Ovary (tissue), 9 donors: ENCODE measurements around the gene TAOK2. TPM values are rescaled to one million over a fixed set of nuclear protein-coding genes. Genes with fewer than 3 reads are reported as not detected.

Experiments used
- DNase-seq, 5 donors: peaks; one replicate each; pipeline ENCODE4 v3.0.0-alpha.2; 2019 to 2020
- H3K27ac ChIP-seq, 2 donors: fragments of 200-600 bp; one replicate each; pipeline versions ENCODE4 v1.5.1 to v1.8.0; 2019 to 2022
- H3K27me3 ChIP-seq: fragments of 200-600 bp; one replicate; pipeline ENCODE4 v1.8.0; 2022
- H3K36me3 ChIP-seq: fragments of 200-600 bp; sonication (generic); one replicate; pipeline ENCODE4 v1.5.1; 2019
- H3K4me1 ChIP-seq: one replicate; pipeline ENCODE4 v1.8.1; 2013; ENCODE audit warnings: mild to moderate bottlenecking, moderate library complexity; ENCODE audit not compliant: insufficient read depth
- H3K4me3 ChIP-seq: fragments of 200-600 bp; sonication (generic); one replicate; pipeline ENCODE4 v1.5.1; 2017
- H3K9me3 ChIP-seq, 2 donors: fragments of 200-600 bp in 1 of 2; sonication (generic) in 1 of 2; one replicate each; pipeline versions ENCODE4 v1.5.1 to v1.8.1; 2013 to 2019; ENCODE audit warnings: mild to moderate bottlenecking in 1 of 2, moderate library complexity in 1 of 2
- EP300 ChIP-seq: sonication (generic); formaldehyde crosslinking; IDR thresholded peaks from one replicate; pipeline ENCODE4 v1.6.1; 2017; ENCODE audit warnings: antibody characterized with exemption
- POLR2A ChIP-seq: fragments of 450-650 bp; IDR thresholded peaks from one replicate; pipeline ENCODE4 v1.6.1; 2017; ENCODE audit warnings: antibody characterized with exemption, mild to moderate bottlenecking, moderate library complexity
- WGBS, 3 donors: extraction: QIAGEN DNeasy Blood & Tissue Kit in 1 of 3; methylation state at CpG; one replicate each; pipeline versions ENCODE4 v1.1.5 to v1.1.7; 2013 to 2017; 5-methylcytosine and 5-hydroxymethylcytosine counted together
- intact Hi-C, 4 donors: fragments of 100-400 bp; cut with DNase I; formaldehyde crosslinking; loops; one replicate each; pipeline versions ENCODE4 v1.11.0 to v1.15.1; 2022 to 2023
- polyA plus RNA-seq, 2 donors: library from polyadenylated mRNA; stranded (reverse); fragments of 200-250 nt in 1 of 2; fragments of 350-450 nt in 1 of 2; fragmentation: Illumina TruSeq in 1 of 2; extraction: RNeasy Lipid Tissue Mini Kit (QIAGEN cat#74804) in 1 of 2; gene quantifications; one replicate each; pipeline ENCODE4 v1.2.3, GENCODE V29; 2013 to 2014
- total RNA-seq, 7 donors: library from RNA; depleted of rRNA in 2 of 7; stranded (reverse); fragments of >200 nt in 2 of 7; fragmentation: NEBNext Ultra II Directional in 3 of 7; extraction: Animal tissue kit (Norgen Biotek cat#: 25700) in 3 of 7; gene quantifications; one replicate each; pipeline versions ENCODE4 v1.1.0 to v1.2.4, GENCODE V29; 2016 to 2023
- TF ChIP-seq, protein P1 (sequence below), 3 donors: fragments of 450-650 bp in 2 of 3; fragments of 200-600 bp in 1 of 3; IDR thresholded peaks; one replicate each; pipeline versions ENCODE4 v1.5.1 to v1.8.0; 2016 to 2022; ENCODE audit warnings: antibody characterized with exemption in 3 of 3, mild to moderate bottlenecking in 1 of 3
- donor health status: DM: no; HTN: no; CAD: no; lungs with moderate emphysema.
- donor health status: DM: no; HTN: no; CAD: no.
- donor health status: Bipolar disorder and iron deficiency.
- donor health status: DM: yes; HTN: yes; CAD: no.
- donor health status: DM: no; HTN: no; CAD: no.
- donor health status: DM: yes; HTN: yes; CAD: no.

Gene TAOK2
- total and polyA plus RNA-seq, 9 donors: 19.4 to 54.0 (median 39.1) TPM

DNA sequence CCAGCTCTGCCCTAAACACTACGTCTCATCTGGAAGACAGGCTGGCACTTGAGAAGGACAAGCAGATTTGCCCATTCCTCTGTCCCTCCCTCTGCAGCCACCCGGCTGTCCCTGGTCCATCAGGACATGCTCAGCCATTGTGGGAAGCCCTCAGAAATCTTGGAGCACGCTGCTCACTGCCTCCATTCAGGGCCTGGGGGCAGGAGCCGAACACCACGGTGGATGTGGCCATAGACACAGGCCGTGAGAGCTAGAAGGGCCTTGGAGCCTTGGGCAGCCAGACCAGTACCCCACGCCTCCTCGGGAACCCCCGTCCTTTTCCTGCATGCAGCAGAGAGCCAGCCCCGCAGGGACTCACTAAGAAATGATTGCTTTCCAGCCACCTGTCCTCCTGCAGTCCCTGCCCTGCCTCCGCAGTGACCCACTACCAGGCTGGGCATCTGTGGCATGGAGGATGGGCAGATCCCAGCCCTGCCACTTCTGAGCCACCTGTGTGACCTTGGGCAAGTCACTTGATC lies 33.8 kb downstream of the TAOK2 start:
- no peaks in the 10 kb centered on the region for H3K27me3 ChIP-seq
- H3K9me3 ChIP-seq: no peaks in the 10 kb centered on the region
- no peak for DNase-seq
- WGBS, 3 donors: 68 to 80% (median 75%) methylated on average over 11 of the region's 11 CpGs
- H3K4me3 ChIP-seq: no peak overlapping the region
- H3K36me3 ChIP-seq: no peaks in the 10 kb centered on the region
- no peak for TF ChIP-seq EP300
- no peak for TF ChIP-seq POLR2A
- TF ChIP-seq, protein P1, sequence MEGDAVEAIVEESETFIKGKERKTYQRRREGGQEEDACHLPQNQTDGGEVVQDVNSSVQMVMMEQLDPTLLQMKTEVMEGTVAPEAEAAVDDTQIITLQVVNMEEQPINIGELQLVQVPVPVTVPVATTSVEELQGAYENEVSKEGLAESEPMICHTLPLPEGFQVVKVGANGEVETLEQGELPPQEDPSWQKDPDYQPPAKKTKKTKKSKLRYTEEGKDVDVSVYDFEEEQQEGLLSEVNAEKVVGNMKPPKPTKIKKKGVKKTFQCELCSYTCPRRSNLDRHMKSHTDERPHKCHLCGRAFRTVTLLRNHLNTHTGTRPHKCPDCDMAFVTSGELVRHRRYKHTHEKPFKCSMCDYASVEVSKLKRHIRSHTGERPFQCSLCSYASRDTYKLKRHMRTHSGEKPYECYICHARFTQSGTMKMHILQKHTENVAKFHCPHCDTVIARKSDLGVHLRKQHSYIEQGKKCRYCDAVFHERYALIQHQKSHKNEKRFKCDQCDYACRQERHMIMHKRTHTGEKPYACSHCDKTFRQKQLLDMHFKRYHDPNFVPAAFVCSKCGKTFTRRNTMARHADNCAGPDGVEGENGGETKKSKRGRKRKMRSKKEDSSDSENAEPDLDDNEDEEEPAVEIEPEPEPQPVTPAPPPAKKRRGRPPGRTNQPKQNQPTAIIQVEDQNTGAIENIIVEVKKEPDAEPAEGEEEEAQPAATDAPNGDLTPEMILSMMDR (IDR thresholded peaks at IDR 0.05): no peak
- H3K27ac ChIP-seq: no peak overlapping the region
- intact Hi-C loops: loop anchor here in 3 of 4 donors (5.0 to 10.0 kb wide), 5 partner anchors 83 to 203 kb away; partner anchors contain the start of genes MAZ (in 2 of the 3), CDIPT (in 1 of the 3), KCTD13 (in 1 of the 3) and PRRT2 (in 1 of the 3)
- H3K4me1 ChIP-seq: peaks cover 2% of the 10 kb centered on the region

DNA sequence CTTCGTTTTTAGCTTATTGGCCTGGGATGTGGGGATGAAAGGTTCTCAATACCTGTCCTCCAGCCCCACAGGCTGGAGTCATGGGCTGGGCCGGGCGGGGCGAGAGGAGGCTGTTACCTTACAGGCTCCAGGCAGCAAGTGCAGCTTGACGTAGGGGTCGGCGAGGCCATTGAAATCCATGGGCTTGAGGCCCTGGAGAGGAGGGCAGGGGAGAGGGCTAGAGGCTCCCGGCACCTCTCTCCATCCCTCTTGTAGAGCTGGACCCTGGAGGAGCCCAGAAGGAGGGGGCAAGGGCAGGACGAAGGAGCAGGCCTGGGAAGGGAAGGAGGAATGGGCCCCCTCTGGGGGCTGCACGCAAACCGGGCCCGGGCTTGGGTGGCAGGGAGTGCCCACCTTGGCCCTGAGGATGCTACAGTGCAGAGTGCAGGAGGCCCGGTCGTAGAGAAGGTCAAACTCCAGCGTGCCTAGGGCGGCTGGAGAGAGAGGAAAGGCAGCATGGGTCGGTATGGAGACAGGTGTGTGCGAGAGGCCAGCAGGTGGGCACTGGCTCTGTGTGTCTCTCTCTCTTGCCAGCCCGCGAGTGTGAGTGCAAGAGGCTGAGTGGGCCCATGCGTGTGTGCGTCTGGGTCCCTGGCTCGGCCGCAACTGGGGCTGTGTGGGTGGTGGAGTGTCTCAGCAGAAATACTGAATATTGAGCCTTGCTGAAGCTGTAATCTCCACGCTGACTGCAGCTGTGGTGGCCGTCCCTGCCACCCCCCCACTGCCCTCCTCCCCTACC lies 35.6 kb downstream of the TAOK2 start:
- 62 to 63% (median 63%) methylated on average over 26 of the region's 26 CpGs for WGBS, 3 donors
- H3K4me1 ChIP-seq: peaks cover 2% of the 10 kb centered on the region

DNA sequence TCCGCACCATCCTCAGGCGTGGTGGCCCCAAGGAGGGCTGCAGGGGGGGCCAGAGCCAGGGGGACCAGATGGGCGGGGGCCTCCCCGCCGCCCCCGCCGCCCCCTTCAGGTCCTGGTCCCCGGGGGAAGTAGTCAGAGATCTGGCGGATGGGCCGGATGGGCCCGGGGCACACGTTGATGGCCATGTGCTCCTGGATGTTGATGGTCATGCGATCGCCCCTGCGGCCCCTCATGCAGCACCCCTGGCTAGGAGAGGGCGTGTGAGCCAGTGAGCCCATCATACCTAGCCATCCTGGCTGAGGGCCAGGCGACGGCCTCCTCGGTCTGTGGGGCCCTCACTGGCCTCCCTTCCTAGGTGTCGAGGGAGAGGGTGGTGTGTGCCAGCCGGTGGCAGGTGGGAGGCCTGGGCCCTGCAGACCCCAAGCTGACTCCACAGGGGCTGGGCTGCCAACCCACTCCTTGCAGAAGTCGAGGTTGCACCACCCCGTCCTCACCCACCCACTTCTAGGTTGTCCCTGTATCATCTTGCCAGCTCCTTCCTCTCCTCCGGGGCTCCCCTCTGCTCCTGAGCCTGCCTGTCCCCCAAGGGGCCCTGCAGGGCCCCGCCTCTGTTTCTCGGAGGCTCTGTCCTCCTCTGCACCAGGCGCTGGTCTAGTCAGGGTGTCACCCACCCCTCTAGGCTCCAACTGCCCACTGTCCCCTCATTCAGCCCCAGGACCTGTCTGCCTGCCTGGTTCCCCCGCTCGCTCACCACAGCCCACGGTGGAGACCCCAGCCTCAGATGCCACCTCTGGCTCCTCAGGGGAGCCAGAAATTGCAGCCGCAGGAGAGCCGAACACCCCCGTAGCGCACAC lies 36.5 kb downstream of the TAOK2 start:
- peak overlapping the region; percentile 29 for H3K4me3 ChIP-seq
- no peaks in the 10 kb centered on the region for H3K36me3 ChIP-seq
- no peak overlapping the region for H3K27ac ChIP-seq
- DNase-seq: no peak
- WGBS, 3 donors: 11 to 19% (median 17%) methylated on average over 27 to 34 of the region's 34 CpGs
- H3K27me3 ChIP-seq: no peaks in the 10 kb centered on the region
- intact Hi-C loops: loop anchor here in 3 of 4 donors (5.0 to 10.0 kb wide), 7 partner anchors 43 to 205 kb away; partner anchors contain the start of genes MAZ (in 2 of the 3), CDIPT (in 1 of the 3), KCTD13 (in 1 of the 3) and PRRT2 (in 1 of the 3)
- H3K9me3 ChIP-seq: no peaks in the 10 kb centered on the region
- peaks cover 2% of the 10 kb centered on the region for H3K4me1 ChIP-seq
- TF ChIP-seq EP300: no peak
- no peak for TF ChIP-seq POLR2A
- TF ChIP-seq, protein P1 (IDR thresholded peaks at IDR 0.05): no peak

More for the DNA sequence above, 35.6 kb downstream of the TAOK2 start:
- Histone ChIP-seq H3K27ac (no peak overlapping the region), H3K9me3 (no peaks in the 10 kb centered on the region), H3K27me3 (no peaks in the 10 kb centered on the region), H3K36me3 (no peaks in the 10 kb centered on the region), H3K4me3 (no peak overlapping the region)
- DNase-seq: no peak
- intact Hi-C loops: loop anchor here in 3 of 4 donors (5.0 to 10.0 kb wide), 5 partner anchors 84 to 204 kb away; partner anchors contain the start of genes MAZ (in 2 of the 3), CDIPT (in 1 of the 3), KCTD13 (in 1 of the 3) and PRRT2 (in 1 of the 3)
- TF ChIP-seq, protein P1 (IDR thresholded peaks at IDR 0.05): no peak
- TF ChIP-seq POLR2A (no peak), EP300 (no peak)
